SH-SY5Y (cell line): ENCODE measurements around the gene UGT1A7.

Source experiments
- GATA2 ChIP-seq: IDR thresholded peaks from 2 replicates; pipeline ENCODE4 v1.6.1; 2011; ENCODE audit warnings: mild to moderate bottlenecking, low read depth, low read length
- GATA3 ChIP-seq: IDR thresholded peaks from 2 replicates; pipeline ENCODE4 v1.6.1; 2011; ENCODE audit warnings: low read depth, mild to moderate bottlenecking, low read length, moderate library complexity

GRCh38 chr2:233708942-233709341, 27.2 kb downstream of the UGT1A7 start:
- TF ChIP-seq GATA2 (no peak), GATA3 (no peak)
